ENCODE measurements around the gene FRMD4A.

FRMD4A gene

DNA sequence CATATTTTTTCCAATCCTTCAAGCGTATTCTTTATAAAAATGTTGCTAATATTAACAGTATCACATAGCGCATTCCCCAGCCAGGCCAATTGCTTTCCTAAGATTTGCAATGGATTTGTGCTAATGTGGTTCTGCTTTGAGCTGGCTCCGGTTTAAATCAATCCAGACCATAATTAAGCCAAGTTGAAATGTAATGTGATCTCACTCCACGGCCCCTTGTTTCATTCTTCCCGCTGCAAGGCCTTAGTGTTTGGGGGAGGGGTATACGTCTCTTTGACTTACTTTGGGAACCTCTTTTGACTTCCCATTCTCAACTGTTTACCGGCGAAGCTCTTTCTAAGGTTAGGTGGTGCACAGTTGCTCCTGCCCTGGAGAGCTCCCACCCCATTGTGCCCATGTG is 657.6 kb downstream of the FRMD4A start:
- no peak for DNase-seq (ENCODE audit: low read depth)

DNA sequence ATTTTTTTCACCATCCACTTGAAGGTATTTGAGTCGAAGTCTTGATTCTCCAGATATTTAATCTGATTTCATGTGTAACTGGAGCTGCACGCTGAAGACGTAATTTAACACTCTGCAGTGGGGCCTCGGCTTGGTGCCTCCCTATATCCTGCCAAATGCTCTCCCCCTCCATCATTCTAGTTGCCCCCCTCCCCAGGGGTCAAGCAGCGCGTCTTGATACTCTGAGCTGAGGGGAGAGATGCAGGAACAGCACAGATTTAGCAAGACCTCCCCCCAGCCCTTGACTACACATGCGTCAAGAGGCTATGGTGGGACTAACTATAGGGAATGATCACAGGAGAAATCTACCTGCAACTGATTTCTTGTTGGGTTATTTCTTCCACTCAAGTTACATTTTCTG is 658.2 kb downstream of the FRMD4A start:
- no peak for DNase-seq (ENCODE audit: low read depth)

DNA sequence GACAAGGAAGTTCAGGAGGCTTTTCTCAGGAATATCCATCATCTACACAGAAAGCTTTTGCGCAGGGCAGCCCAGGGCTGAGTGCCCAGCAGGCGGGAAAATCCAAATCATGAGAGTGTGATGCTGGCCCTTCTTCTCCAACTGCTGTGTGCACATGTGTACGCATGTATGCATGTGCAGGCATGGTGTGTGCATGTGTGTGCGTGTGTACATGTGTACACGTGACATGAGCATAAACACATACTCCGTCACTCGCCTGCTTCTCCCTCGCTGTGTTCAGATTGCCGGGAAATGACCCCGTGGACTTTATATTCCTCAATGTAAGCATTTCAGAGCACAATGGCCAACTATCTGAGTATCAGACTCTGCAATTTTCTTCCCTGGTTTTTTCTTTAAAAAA is 658.8 kb downstream of the FRMD4A start:
- no peak for DNase-seq (ENCODE audit: low read depth)

DNA sequence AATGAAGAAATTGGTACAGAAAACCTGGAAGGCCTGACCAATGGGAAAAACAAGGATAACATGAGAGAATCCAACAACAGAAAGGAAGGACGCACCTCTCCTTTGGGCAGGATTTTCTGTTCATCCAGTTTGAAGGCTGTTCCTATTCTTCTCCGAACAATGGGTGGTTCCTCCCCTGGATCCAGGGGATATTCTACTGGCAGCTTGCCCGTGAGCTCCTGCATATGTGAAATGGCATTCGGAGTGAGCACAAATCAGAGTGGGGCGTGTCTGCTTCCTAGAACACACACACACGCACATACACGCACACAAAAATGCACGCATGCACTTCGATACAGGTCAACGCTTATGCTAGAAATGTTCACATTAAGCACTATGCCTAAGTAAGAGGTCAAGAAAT is 660.4 kb downstream of the FRMD4A start:
- no peak for DNase-seq (ENCODE audit: low read depth)

DNA sequence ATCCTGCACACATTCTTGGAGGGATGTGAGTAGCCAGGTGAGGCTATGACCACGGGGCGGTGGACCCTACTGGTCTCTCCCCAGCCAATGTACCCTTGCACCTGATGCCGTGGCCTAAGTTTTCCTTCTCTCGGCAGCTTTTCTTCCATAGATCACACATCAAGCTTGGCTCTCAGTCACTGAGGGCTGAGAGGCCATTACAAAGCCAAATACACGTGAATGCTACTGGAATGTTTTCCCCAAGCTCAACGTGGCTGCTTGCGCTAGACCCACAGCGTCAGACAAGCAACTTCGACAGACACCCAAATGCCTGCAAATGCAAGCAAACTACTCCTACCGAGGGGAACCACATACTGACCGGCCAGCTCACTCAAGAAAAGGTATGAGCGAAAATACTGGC is 660.8 kb downstream of the FRMD4A start:
- no peak for DNase-seq (ENCODE audit: low read depth)

DNA sequence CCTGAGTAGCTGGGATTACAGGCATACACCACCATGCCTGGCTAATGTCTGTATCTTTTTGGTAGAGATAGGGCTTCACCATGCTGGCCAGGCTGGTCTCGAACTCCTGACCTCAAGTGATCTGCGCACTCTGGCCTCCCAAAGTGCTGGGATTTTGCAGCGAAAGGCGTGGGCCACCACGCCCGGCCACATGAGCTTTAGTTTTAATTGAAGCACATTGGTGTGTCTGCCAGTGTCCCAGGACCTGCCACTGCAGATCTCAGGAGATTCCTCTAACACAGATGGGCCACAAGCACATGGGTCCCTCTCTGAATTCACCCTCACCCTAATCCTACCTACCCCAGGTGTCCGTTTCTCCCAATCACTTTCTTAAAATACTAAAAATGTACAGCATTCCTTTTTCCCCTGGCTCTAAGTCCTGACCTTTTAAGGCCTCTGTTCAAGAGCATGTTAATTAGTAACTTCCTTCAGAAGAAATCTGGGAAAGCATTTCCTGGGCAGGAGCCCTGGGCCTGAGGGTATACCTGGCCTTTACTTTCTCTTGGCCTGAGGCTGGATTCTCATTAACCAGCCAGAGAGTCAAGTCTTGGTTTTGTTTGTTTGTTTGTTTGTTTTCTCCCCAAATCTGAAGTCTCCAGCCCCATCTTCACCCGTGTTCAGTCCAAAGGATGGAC is 661.4 kb downstream of the FRMD4A start:
- DNase-seq (ENCODE audit: low read depth) = no peak

DNA sequence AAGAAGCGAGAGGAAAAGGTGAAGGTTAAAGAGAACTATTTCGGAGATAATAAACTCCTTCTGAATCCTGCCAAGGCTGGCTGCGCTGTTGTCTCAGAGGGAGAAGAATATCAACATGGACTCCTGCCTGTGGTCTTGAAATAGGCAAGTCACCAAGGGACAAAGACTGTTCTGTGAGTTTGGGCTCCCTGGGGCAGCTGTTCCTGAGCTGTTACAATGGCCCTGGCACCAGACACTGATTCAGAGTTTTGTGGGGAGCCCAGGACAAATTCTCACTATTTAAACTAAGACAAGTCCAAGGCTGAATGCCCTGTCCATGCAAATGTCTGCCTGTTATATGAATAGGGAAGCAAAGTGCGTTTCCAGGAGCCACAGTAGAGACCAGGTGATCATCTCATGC is 662.6 kb downstream of the FRMD4A start:
- DNase-seq (ENCODE audit: low read depth) = no peak

DNA sequence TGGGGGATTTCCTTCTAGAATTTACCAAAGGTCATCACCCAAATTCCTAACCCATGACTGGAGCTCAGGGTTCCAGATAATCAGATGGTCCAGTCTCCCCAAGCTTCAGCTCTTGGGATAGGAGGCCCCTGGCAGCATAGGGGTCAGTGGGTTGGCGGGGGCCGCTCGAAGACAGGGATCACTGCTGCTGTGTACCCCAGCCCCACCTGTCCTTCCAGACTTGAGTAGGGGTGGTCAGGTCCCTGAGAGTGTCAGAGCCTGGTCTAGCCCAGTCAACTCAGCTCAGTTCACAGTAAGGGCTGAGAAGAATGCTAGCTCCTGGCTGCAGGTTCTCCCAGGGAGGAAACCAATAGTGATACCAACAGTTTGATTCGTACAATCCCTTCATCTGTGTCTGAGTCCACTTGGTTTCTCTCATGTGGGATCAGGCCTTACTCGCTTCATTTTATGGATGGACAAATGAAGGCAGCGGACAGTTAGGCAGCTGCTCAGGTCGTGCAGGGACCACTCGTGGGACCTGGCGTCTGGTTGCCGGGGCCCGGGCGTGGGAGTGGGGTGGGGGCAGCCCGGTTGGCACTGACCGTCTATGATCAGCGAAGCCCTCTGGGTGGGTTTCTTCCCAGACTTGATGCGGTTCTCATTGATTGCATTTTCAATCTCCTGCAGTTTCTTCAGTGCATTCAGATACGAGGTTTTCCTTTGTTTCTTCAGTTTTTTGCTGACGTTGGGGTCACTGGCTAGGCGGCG is 665.0 kb downstream of the FRMD4A start:
- no peak for DNase-seq (ENCODE audit: low read depth)

DNA sequence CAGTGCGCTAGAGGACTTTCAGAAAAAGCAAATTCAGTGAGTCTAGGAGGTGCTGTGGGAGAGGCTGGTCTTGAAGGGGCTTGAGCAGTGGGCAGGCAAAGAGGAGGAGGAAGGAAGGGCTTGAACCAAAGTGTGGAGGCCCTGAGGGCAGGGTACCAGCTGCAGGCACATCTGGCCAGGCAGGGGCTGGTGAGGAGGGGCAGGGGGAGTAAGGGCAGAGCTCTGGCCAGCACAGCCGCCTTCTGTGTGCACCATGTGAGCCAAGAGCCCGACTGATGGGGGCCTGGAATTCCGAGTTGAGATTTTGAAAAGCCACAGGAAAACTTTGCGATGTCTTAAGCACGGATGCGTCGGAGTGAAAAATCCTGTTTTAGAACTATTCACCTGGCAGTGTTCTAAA is 669.5 kb downstream of the FRMD4A start:
- no peak for DNase-seq (ENCODE audit: low read depth)

DNA sequence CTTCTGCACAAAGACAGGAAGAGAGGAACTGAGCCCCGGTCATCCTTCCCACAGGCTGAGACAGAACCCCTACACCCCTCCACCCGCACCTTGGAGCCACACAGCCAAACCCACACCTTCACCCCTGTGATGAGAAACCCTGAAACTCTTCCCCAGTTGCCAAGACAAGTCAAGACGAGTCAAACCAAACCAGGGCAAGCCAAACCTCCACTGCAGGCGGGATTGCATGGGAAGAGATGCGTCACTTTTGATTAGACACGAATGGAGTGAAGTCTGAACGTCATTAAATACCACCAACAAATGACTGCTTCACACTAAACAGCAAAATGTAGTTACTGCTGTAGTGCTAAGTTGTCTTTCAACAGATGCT is 670.2 kb downstream of the FRMD4A start:
- DNase-seq (ENCODE audit: low read depth) = no peak

DNA sequence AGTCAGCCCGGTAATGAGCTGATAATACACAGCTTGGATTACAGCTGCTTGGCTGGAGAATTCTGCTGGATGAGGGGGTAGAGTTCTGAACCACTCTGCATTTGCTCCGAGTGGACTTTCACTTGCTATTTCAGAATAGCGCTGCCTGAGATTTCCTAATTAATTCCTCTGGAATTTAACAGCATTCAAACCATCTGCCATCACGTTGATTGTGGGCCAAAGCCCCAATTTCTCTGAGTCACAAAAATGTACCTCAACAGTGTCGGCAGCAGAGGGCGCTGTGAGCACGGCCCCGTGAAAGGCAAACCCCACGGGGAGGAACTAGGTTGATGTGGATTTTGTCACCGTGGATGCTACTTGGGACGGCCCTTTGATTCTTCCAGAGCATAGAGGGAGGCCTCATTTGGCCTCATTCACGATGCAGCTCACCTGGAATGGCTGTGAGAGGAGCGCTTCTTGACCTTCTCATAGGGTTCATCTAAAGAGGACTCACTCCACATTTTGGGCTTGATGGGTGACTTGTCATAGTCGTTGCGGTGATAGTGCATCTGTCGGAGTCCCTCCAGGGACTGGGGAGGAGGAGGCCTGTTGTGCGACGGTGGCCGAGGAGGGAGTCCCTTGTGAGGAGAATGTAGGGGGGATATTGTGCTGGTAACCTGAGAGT is 670.7 kb downstream of the FRMD4A start:
- DNase-seq (ENCODE audit: low read depth) = no peak

DNA sequence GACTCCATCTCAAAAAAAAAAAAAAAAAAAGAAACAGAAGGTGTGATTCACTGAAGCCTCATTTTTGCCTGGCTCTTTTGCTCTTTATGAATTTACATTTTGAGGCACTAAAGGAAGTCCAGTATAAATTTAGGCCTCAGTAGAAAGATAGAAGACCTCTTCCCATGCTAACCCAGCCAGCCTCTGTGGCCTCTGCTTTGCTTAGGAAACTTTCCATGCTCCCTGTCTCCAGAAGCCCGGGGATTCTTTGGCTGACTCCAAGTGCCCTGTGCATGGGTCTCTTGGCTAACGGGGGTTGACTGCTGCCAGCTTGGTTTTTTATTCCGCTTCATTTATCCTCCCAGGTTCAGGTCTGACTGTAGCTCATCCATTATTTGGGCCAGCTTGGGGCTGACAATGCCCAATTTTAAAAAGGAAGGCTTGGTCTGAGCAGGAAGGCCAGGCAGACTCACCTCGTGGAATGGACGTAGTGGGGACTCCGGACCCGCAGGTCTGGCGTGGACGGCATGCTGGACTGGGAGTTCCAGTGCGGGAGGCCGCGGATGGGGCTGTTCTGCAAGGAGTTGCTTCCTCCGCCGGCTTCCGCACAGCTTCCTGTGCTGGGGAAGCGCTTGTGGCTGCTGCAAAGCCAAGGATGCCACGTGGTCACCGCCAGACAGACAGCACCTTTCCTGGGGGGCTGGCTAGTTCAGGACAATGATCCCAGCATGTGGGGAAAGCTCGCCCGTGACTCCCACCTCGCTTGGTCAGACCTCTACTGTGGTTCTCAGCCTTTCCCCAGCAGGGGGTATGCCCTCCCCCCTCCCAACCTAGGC is 671.6 kb downstream of the FRMD4A start:
- no peak for DNase-seq (ENCODE audit: low read depth)

DNA sequence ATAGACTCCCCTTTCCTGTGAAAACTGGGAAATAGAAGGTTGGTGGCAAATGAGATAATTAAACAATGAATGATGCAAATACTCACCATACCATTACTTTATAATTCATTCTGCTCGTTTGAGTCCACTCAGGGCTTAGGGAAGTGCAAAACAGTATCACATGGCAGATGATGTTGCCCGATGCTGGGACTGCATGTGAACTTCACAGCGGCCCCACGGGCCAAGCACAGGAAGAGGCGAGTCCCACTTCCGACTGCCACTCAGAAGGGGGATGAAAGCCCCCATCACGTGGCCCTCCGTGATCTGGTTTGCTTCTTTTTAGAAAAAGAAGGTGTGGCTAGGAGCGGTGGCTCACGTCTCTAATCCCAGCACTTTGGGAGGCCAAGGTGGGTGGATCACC is 672.5 kb downstream of the FRMD4A start:
- no peak for DNase-seq (ENCODE audit: low read depth)

DNA sequence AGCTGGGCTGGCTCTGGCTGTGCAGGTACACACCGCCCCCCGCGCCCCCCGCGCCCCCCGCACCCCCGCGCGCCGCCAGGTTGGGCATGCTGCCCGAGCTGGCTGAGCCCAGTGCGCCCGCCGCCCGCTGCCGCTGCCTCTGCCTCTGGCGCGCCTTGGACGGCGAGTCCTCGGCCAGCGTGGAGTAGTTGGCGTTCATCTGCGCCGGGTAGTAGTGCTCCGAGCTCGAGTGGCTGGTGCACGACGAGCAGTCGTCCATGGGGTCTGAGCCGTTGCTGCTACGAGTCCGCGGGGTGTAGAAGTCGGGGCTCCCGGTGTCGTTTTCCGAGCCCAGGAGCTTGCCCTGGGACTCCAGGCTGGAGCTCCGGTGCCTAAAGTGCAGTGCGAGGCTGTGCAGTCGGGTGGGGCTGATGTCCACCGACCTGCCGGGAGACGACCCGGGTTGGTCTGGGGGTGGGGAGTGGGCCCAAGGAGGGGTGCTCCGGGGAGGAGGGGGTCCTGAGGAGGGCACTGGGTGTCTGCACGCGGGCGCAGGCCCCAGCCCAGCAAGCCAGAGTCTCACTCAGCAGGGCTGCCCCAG is 673.5 kb downstream of the FRMD4A start:
- no peak for DNase-seq (ENCODE audit: low read depth)

DNA sequence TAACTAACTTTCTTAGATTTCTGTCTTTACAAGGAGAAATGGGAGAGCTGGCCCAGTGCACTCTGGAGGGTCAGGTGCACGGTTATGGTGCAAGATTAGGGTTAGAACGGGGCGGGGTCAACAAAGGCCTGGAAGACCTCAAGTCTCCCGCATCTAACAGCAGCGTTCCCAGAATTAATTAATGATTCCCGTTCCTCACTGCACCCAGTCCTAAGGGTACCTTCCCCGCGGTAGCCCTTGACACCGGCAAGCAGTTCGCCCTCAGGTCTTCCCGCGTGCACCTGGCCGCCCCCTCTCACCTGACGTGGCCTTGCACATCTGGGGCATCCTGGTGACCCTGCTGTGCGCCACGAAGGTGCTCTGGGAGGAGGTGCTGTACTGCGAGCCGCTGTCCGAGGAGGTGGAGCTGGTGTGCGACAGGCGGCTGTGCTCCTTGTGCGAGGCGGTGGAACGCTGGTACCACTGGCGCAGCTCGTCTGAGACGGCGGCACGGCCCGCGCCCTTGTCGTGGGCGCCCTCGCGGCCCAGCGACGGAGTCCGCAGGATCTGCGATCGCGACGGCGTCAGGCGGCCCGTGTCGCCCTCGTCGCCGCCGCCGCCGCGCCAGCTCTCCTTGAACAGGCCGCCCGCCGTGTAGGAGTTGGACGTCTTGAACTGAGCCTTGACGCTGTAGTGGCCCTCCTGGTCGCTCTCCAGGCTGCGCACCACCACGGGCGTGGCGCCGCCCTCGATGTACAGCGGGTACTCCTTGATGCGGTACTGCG is 674.2 kb downstream of the FRMD4A start:
- DNase-seq (ENCODE audit: low read depth) = no peak

DNA sequence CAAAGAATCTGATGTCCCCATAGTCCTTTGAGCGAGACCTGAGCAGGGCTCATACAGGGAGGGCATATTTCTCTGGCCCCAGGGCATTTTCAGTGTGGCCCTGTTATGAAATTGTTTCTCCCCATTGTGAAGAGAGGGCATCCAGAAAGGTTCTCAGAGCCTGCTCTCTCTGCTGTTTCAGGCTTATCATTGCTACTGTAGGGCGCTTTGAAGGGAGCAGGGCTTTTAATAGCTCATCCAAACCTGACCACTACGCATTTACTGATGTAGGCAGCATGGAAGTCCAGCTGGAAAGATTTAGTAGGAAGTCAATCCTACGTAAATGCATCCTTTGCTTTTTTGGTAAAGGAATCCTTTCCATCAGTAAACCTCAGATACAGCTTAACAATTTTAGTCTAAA is 675.9 kb downstream of the FRMD4A start:
- DNase-seq (ENCODE audit: low read depth) = no peak

DNA sequence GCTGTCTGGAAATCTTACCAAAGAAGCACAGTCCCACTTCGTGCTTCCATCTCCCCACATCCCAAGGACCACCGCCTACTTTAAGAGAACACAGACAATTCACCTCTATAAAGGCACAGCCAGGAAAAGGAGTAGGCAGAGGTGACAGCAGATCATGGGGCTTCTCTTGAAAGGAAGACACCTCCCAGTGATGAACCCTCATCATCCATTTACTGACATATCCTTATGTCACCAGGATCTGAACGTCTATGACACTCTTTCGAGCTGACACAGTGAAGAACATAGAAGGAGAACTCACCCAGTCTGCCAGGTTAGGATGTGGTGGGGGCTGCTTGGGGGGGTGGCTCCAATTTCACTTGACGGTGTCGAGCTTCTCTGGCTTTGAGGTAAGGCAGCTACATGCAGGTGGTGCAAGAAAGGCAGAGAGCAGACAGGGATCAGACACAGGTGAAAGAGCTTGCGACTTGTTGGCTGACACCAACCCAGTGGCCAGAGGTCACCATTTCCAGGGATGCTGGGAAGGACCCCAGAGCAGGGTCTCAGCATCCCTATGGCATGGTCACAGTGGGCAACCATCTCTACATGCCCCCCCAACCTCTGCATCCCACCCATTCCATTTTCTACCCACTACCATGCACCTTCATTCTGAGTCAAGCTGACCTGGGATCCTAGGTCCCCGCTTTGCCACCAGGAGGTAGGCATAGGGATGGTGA is 676.5 kb downstream of the FRMD4A start:
- DNase-seq (ENCODE audit: low read depth) = no peak

DNA sequence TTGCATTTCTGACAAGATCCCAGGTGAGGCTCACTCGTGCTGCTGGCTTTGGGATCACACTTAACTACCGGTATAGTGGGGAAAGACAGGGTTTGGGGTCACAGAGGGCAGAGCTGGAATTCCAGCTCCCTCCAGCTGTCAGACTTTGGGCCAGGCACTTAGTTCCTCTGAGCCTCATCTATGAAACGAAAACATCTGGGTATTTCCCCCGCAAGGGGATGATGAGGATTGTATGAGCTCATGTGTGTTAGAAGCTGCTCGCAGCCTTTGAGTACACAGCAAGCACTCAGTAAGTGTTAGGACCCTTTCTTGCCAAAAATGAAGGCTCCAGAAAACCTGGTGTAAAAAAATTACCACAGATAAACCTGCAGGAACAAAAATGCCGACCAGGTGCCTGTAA is 677.9 kb downstream of the FRMD4A start:
- no peak for DNase-seq (ENCODE audit: low read depth)

DNA sequence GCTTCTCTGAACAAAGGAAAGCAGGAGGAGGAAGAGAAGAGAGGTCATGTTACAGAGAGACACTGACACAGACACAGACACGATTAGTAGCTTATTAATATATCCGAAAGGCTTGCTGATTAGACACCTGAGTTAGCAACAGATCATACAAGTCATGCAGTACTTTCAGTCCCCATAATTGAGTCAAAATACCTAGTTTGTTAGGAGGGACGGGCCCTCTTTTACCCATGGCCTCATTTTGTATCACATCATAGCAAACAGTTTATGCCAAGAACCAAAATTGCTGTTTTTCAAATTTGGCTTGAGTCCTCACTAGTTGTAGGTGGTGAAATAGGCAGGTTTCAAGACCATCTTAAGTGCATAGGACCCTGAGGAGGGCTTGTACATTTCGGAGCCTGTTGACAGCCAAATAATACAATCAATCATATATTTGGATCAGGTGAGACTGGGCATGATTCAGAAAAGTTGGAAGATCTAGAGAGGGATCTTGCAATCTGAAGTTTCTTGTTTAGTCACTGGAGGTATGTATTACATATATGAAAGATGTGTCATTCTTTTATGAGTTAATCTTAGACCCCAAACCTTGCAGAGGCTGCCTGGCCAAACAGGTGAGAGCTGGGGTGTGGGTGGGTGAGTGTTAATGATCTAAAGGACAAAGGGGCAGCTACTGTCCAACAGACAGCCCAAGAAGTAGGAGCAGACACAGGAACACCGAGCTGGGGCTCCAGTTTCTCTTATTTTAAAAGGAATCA is 678.6 kb downstream of the FRMD4A start:
- no peak for DNase-seq (ENCODE audit: low read depth)

DNA sequence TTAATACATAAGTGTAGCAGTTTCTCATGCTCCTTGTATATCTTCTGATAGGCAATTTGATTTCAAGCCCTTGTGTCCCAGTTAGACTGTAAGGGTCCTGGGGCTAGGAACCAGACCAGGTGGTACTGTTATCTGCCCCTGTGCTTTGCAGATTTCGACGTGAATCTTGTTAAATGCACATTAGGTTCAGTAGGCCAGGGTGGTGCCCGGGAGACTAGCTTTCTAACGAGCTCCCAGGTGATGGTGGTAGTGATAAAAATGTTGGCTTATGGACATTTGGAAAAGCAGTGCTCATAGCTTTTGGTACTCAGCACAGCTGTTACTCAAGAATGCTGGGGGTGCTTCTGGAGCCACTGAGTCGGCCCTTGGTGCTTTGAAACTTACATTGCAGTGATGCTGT is 679.8 kb downstream of the FRMD4A start:
- DNase-seq (ENCODE audit: low read depth) = no peak

All from CMK (cell line).